ENCODE measurements around the gene MAGEB17.
"Not testable (repeated sequence)": the region's sequence is repeated elsewhere in the genome, so short reads cannot be mapped to it uniquely, and the experiment has no call there.

The MAGEB17 gene

GRCh38 chrX:16148896-16149295, 18.4 kb upstream of the MAGEB17 start:
- Histone ChIP-seq H3K27me3 (ENCODE audit: insufficient read depth, poor library complexity, severe bottlenecking) (no peaks in the 10 kb centered on the region), H3K4me3 (ENCODE audit: severe bottlenecking) (no peak overlapping the region), H3K36me3 (ENCODE audit: low read depth) (no peaks in the 10 kb centered on the region), H3K4me1 (ENCODE audit: insufficient read depth, poor library complexity, severe bottlenecking) (peaks cover 5% of the 10 kb centered on the region), H3K27ac (ENCODE audit: poor library complexity, severe bottlenecking) (peak overlapping the region; percentile 57), H3K9me3 (ENCODE audit: severe bottlenecking) (no peaks in the 10 kb centered on the region)
- DNase-seq (ENCODE audit: low spot score) (no peak), ATAC-seq (ENCODE audit: low read depth) (peak; percentile 72)
- TF ChIP-seq CTCF (IDR thresholded peaks at IDR 0.05; ENCODE audit: poor library complexity, severe bottlenecking), result no peak

- Histone ChIP-seq H3K4me3 (ENCODE audit: severe bottlenecking) (no peak overlapping the region), H3K27ac (ENCODE audit: poor library complexity, severe bottlenecking) (no peak overlapping the region), H3K36me3 (ENCODE audit: low read depth) (no peaks in the 10 kb centered on the region), H3K27me3 (ENCODE audit: insufficient read depth, poor library complexity, severe bottlenecking) (no peaks in the 10 kb centered on the region), H3K9me3 (ENCODE audit: severe bottlenecking) (no peaks in the 10 kb centered on the region), H3K4me1 (ENCODE audit: insufficient read depth, poor library complexity, severe bottlenecking) (peaks cover 5% of the 10 kb centered on the region)
- TF ChIP-seq CTCF (IDR thresholded peaks at IDR 0.05; ENCODE audit: poor library complexity, severe bottlenecking), result no peak
- no peak for ATAC-seq (ENCODE audit: low read depth)
- no peak for DNase-seq (ENCODE audit: low spot score)
Observed at GRCh38 chrX:16155581-16156096, 11.6 kb upstream of the MAGEB17 start.

- Histone ChIP-seq H3K36me3 (ENCODE audit: low read depth) (no peaks in the 10 kb centered on the region), H3K4me3 (ENCODE audit: severe bottlenecking) (no peak overlapping the region), H3K27me3 (ENCODE audit: insufficient read depth, poor library complexity, severe bottlenecking) (no peaks in the 10 kb centered on the region), H3K27ac (ENCODE audit: poor library complexity, severe bottlenecking) (no peak overlapping the region), H3K4me1 (ENCODE audit: insufficient read depth, poor library complexity, severe bottlenecking) (peaks cover 10% of the 10 kb centered on the region), H3K9me3 (ENCODE audit: severe bottlenecking) (no peaks in the 10 kb centered on the region)
- no peak for DNase-seq (ENCODE audit: low spot score)
- ATAC-seq (ENCODE audit: low read depth), result no peak
- TF ChIP-seq CTCF (IDR thresholded peaks at IDR 0.05; ENCODE audit: poor library complexity, severe bottlenecking), result no peak
Observed at GRCh38 chrX:16156692-16157331, 10.5 kb upstream of the MAGEB17 start.

GRCh38 chrX:16160729-16161128, 6.6 kb upstream of the MAGEB17 start:
- no peaks in the 10 kb centered on the region for H3K27me3 ChIP-seq (ENCODE audit: insufficient read depth, poor library complexity, severe bottlenecking)
- H3K27ac ChIP-seq (ENCODE audit: poor library complexity, severe bottlenecking), result peak overlapping the region; percentile 93
- TF ChIP-seq CTCF (IDR thresholded peaks at IDR 0.05; ENCODE audit: poor library complexity, severe bottlenecking), result no peak
- no peaks in the 10 kb centered on the region for H3K9me3 ChIP-seq (ENCODE audit: severe bottlenecking)
- DNase-seq (ENCODE audit: low spot score), result no peak
- no peak overlapping the region for H3K4me3 ChIP-seq (ENCODE audit: severe bottlenecking)
- peak; percentile 92 for ATAC-seq (ENCODE audit: low read depth)
- H3K4me1 ChIP-seq (ENCODE audit: insufficient read depth, poor library complexity, severe bottlenecking), result peaks cover 10% of the 10 kb centered on the region
- H3K36me3 ChIP-seq (ENCODE audit: low read depth), result no peaks in the 10 kb centered on the region

GRCh38 chrX:16161173-16161572, 6.1 kb upstream of the MAGEB17 start:
- H3K27me3 ChIP-seq (ENCODE audit: insufficient read depth, poor library complexity, severe bottlenecking), result not testable (repeated sequence)

More at GRCh38 chrX:16161173-16161572, 6.1 kb upstream of the MAGEB17 start:
- H3K36me3 ChIP-seq (ENCODE audit: low read depth); H3K4me3 ChIP-seq (ENCODE audit: severe bottlenecking); H3K4me1 ChIP-seq (ENCODE audit: insufficient read depth, poor library complexity, severe bottlenecking); H3K9me3 ChIP-seq (ENCODE audit: severe bottlenecking); ATAC-seq (ENCODE audit: low read depth); DNase-seq (ENCODE audit: low spot score): not testable (repeated sequence)
- peak overlapping the region; percentile 93 for H3K27ac ChIP-seq (ENCODE audit: poor library complexity, severe bottlenecking)
